Measurements from ENCODE around the gene ZNF740.

The ZNF740 gene

DNA sequence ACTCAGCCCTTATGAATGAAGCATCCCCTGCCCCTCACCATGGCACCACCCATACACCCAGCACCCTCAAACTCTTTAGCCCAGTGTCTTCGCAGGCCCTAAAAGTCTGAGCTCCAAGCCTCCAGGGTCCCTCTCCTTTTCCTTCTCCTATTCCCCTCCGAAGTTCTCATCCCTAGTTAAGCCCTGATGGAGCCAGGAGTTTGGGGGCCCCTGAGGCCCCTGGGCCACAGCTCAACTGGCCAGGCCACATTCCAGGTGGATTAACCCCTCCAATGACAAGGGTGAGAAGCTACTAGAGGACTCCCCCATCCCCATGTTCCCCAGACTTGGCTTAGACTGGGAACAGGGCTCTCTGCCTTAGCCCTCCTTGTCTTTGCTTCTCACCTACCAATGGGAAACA lies 48.9 kb downstream of the ZNF740 start:
- no peak for TF ChIP-seq ZNF274 (IDR thresholded peaks at IDR 0.05; ENCODE audit: low read depth, low read length)
- H3K4me3 ChIP-seq (ENCODE audit: low read length) = no peak overlapping the region

- H3K4me3 ChIP-seq (ENCODE audit: low read length) = no peak overlapping the region
- no peak for TF ChIP-seq ZNF274 (IDR thresholded peaks at IDR 0.05; ENCODE audit: low read depth, low read length)
These were observed 49.8 kb downstream of the ZNF740 start for GRCh38 chr12:53230108-53230845.

- no peak for TF ChIP-seq ZNF274 (IDR thresholded peaks at IDR 0.05; ENCODE audit: low read depth, low read length)
- peak overlapping the region; percentile 38; the same call in 1 of the 2 replicates for H3K4me3 ChIP-seq (ENCODE audit: low read length)
These were observed 51.1 kb downstream of the ZNF740 start for GRCh38 chr12:53231671-53231920.

DNA sequence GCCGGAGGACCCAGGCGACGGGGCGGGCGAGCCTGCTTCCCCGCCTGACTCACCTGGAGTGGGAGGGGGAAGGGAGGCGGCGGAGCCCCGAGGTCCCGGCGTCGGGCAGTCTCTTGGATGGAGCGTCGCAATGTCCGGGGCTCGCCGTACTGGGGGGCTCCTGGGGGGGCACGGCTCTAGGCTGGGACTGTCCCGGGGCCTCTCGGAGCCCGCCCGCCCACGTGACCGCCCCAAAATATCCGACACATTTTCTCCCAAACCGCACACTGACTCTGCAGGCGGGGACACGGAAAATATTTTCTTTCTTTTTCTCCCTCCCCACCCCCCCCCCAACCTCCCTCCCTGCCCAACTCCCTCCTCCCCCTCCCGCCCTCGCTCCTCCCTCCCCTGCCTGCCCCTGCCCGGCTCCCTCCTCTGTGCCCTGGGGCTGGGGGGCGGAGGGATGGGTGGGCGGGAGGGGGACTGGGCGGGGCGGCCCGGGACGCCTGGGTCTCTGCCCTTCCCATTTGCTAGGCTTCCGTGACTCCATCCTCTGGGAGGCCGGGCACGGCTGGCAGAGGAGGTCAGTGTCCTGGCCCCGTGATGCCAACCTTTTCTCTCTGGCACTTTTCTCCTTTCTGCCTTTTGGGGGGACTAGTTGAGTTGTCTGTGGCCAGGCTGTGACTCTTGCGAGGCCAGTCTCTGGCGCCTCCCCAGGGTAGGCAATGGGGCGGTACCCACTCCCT lies 51.6 kb downstream of the ZNF740 start, which contains the start of gene RARG:
Gene RARG (minus strand): TSS at position 289 of the 725 bp plus-strand sequence. CDS start 4,664 bp downstream, outside the sequence.
- H3K4me3 ChIP-seq (ENCODE audit: low read length) = peak within 1 kb of the TSS; percentile 38; the same call in 1 of the 2 replicates
- TF ChIP-seq ZNF274 (IDR thresholded peaks at IDR 0.05; ENCODE audit: low read depth, low read length) = no peak

- no peak overlapping the region for H3K4me3 ChIP-seq (ENCODE audit: low read length)
- no peak for TF ChIP-seq ZNF274 (IDR thresholded peaks at IDR 0.05; ENCODE audit: low read depth, low read length)
These were observed 52.3 kb downstream of the ZNF740 start for GRCh38 chr12:53232646-53233461.

DNA sequence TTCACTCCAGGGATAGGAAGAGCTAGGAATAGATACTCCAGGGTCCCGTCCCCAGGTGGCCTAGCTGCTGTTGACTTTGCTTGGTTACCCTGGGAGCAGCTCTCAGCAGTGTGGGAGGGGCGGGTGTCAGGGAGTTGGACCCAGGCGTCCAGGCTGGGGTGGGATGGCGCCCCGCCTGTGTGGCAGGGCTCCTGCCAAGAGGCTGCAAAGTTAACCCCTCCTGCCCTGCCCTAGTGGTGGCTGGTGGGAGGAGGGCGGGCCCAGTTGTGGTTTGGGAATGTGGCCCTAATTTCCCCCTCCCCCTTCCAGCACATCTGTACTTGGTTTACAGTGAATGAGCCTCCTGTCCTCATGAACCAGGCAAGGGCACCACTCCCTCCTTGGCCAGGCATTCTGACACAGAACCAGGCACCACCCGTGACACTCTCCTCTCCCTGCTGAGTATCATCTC lies 53.2 kb downstream of the ZNF740 start:
- H3K4me3 ChIP-seq (ENCODE audit: low read length) = no peak overlapping the region
- TF ChIP-seq ZNF274 (IDR thresholded peaks at IDR 0.05; ENCODE audit: low read depth, low read length) = no peak

GRCh38 chr12:53234271-53234914 lies 53.9 kb downstream of the ZNF740 start:
- no peak overlapping the region for H3K4me3 ChIP-seq (ENCODE audit: low read length)
- no peak for TF ChIP-seq ZNF274 (IDR thresholded peaks at IDR 0.05; ENCODE audit: low read depth, low read length)

- H3K4me3 ChIP-seq (ENCODE audit: low read length) = no peak overlapping the region
- no peak for TF ChIP-seq ZNF274 (IDR thresholded peaks at IDR 0.05; ENCODE audit: low read depth, low read length)
These were observed 54.6 kb downstream of the ZNF740 start for GRCh38 chr12:53235164-53235563.

DNA sequence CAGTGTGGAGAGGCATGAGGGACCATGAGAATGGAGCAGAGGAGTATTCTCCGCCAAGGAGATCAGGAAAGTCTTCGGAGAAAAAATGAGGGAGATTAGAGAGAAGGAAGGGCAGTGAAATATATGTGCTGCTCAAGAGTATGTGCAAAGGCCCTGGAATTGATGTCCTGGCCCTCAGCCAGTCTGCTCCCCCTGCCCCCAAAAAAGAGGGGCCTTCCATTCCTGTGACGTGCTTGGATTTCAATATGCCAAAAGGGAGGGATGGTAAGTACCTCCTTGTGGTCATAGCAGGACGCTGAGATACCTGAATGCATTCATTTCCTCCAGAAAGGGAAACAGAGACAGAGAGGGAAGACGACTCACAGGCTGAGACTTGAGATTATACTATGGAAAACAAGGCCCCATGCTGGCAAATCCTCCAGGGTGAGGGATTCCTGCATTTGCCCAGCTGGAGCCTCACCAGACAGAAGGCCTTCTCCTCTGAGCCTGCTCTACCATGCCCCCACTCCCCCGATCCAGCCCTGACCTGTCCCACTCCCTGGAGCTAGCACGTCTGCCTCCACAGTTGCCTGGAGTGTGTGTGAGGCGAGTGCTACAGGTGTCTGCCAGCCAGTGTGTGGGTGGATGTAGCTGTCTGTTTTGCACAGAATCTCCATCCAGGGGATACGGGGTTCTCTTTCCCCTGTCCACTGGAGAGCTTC lies 55.4 kb downstream of the ZNF740 start:
- no peak overlapping the region for H3K4me3 ChIP-seq (ENCODE audit: low read length)
- no peak for TF ChIP-seq ZNF274 (IDR thresholded peaks at IDR 0.05; ENCODE audit: low read depth, low read length)

- H3K4me3 ChIP-seq (ENCODE audit: low read length) = no peak overlapping the region
- no peak for TF ChIP-seq ZNF274 (IDR thresholded peaks at IDR 0.05; ENCODE audit: low read depth, low read length)
These were observed 56.1 kb downstream of the ZNF740 start for GRCh38 chr12:53236443-53237111.

DNA sequence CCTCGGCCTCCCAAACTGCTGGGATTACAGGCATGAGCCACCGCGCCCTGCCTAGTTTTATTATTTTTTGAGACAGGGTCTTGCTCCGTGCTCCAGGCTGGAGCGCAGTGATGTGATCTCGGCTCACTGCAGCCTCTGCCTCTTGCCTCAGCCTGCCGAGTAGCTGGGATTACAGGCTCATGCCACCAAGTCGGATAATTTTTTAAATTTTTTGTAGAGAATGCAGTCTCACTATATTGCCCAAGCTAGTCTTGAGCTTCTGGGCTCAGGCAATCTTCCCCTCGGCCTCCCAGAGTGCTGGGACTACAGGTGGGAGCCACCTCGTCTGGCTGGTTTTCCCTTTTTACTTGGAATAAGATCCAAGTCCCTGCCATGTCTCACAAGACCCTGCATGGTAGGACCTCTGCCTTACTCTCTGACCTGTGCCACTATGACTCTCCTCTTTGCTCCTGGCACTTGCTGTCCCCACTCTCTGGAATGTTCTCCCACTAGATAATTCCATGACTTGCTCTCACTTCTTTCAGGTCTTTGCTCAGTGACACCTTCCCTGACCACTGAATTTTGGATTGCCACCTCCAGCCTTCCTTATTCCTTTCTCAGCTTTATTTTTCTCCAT lies 59.2 kb downstream of the ZNF740 start:
- no peak for TF ChIP-seq ZNF274 (IDR thresholded peaks at IDR 0.05; ENCODE audit: low read depth, low read length)
- no peak overlapping the region for H3K4me3 ChIP-seq (ENCODE audit: low read length)

DNA sequence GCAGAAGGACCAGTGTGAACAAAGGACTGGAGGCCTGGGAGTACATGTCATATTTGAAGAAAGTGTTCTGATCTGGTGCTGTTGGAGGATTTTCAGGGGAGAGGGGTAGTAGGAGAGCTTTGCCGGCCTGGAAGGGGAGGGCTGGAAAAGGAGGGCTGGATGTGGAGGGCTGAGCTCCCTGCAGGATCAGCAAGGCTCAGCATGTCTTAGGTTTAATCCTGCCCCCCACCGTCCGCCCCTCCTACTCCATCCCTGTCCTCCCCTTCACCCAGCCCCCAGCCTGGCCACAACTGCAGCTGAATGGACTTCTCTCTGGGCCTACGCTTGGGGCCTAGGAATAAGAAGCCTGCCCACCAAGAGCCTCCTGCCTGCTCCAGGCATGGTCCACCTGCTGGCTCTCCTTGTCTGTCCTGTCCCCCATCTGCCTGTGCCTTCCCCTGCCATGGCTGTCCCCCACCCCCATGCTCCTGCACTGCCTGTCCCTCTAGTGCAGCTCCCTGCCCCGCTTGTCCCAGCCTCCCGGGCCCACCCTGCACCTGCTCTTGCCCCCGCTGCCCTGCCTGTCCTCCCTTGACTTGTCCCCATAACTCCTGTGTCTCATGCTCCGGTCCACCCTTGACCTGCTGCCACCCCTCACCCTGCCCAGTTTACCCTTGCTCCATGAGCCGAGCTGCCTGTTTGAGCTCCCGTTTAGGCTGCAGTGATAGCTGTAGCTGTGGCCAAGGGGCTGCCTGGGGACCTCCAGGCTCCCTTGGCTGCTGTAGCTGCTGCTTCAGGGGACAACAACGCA lies 61.3 kb downstream of the ZNF740 start:
- no peak overlapping the region for H3K4me3 ChIP-seq (ENCODE audit: low read length)
- TF ChIP-seq ZNF274 (IDR thresholded peaks at IDR 0.05; ENCODE audit: low read depth, low read length) = no peak
